HEK293 (cell line): ENCODE results near the gene MVB12B.

Source experiments
- BCL11A ChIP-seq: fragments of 450-650 bp; formaldehyde crosslinking; IDR thresholded peaks from 2 replicates; pipeline ENCODE4 v1.5.1; 2016; ENCODE audit warnings: low read depth, missing biosample characterization, missing genetic modification characterization
- CTCF ChIP-seq: fragments of 450-650 bp; formaldehyde crosslinking; IDR thresholded peaks from 2 replicates; pipeline ENCODE4 v1.5.1; 2016; ENCODE audit warnings: missing biosample characterization, missing genetic modification characterization
- GFI1B ChIP-seq: fragments of 450-650 bp; formaldehyde crosslinking; IDR thresholded peaks from 2 replicates; pipeline ENCODE4 v1.5.1; 2016; ENCODE audit warnings: missing biosample characterization, missing genetic modification characterization
- PRDM4 ChIP-seq: fragments of 450-650 bp; formaldehyde crosslinking; IDR thresholded peaks from 2 replicates; pipeline ENCODE4 v1.5.1; 2017; ENCODE audit warnings: missing biosample characterization, missing genetic modification characterization
- YY1 ChIP-seq: fragments of 450-650 bp; formaldehyde crosslinking; IDR thresholded peaks from 2 replicates; pipeline ENCODE4 v1.5.1; 2018; ENCODE audit warnings: missing biosample characterization, missing genetic modification characterization
- ZBTB49 ChIP-seq: fragments of 450-650 bp; formaldehyde crosslinking; IDR thresholded peaks from 2 replicates; pipeline ENCODE4 v1.5.1; 2016; ENCODE audit warnings: missing biosample characterization, missing genetic modification characterization, low read depth
- ZNF416 ChIP-seq: fragments of 450-650 bp; formaldehyde crosslinking; IDR thresholded peaks from 2 replicates; pipeline ENCODE4 v1.5.1; 2016; ENCODE audit warnings: missing biosample characterization, missing genetic modification characterization
- ZNF561 ChIP-seq: fragments of 450-650 bp; IDR thresholded peaks from 2 replicates; pipeline ENCODE4 v1.5.1; 2018; ENCODE audit warnings: missing biosample characterization, missing genetic modification characterization, borderline replicate concordance

DNA sequence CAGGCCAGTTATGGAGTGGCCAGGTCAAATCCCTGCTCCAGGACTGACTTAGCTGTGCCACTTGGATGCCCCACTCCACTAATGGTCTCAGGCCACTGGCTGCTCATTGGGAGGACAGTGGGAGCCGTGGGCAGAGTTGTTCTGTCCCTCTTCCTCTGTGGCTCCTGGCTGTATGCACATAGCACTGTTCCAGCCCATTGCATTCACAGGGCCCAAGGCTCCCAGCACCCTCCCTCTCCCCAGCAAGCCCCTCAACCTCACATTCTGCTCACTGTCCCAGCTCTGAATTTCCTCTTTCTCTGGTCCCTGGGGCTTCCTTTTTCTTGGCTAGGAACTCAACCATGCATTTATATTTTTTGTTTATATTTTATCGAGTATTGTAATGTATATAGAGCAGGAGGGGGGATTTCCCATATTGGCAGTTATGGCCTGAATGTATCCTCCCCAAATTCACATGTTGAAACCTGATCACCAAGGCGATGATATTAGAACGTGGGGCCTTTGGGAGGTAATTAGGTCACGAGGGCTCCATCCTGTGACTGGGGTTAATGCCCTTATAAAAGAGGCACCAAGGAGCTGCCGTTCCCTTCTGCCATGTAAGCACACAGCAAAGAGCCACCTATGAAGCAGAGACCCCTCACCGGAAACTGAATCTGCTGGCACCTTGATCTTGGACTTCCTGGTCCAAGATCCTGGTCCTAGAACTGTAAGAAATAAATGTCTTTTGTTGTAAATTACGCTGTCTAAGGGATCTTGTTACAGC is 17.0 kb upstream of the MVB12B start:
- no peak for TF ChIP-seq ZBTB49 (tag by site-specific recombination)
- TF ChIP-seq PRDM4: no peak
- TF ChIP-seq BCL11A: no peak
- TF ChIP-seq YY1 (tag by site-specific recombination): no peak
- TF ChIP-seq CTCF: no peak
- TF ChIP-seq GFI1B: no peak
- TF ChIP-seq ZNF416 (tag by site-specific recombination): no peak
- no peak for TF ChIP-seq ZNF561 (tag by site-specific recombination)
